Measurements from ENCODE around the gene FCHSD2.

Gene FCHSD2

DNA sequence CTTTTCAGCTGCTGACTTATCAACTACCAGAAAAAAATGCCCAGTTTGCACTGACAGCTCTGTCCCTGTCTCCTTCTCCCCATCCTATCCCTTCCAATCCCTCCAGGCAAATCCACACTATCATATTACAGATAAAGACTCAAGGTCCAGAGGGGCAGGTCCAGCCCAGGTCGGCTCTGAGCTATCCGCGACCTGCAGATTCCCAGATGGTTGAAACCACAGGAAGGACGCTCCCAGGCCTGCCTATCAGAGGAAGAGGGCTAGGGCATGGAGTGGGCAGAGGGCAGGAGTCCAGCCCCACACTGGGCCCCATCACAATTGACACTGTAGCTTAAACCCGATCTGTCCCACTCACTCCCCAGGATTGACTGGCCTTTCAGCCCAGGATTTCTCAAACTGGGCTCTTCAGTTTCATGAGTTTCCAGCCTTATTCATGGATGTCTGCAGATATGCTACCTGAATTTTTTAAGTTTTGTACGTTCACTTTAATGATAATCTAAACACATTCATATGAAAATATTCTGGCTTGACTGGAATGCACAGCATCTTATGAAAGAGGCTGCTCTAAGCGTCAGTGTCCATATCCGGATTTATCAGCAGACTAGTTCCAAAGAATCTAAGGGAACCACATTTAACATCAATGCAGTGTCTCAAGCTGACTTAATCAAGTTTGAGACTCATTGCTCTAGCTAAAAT is 16.4 kb upstream of the FCHSD2 start:
- Histone ChIP-seq H3K4me2 (ENCODE audit: low read length) (peak overlapping the region; percentile 59), H3K4me3 (ENCODE audit: low read depth, low read length, poor library complexity, severe bottlenecking) (peak overlapping the region; percentile 30), H3K9ac (ENCODE audit: low read length) (peak overlapping the region; percentile 57), H3K27me3 (ENCODE audit: insufficient read depth, low read length) (no peaks in the 10 kb centered on the region), H3K79me2 (ENCODE audit: insufficient read depth, low read length) (no peaks in the 10 kb centered on the region), H3K4me1 (ENCODE audit: insufficient read depth, low read length, severe bottlenecking) (peaks cover 72% of the 10 kb centered on the region), H4K20me1 (ENCODE audit: insufficient read depth, low read length) (no peaks in the 10 kb centered on the region), H3F3A (ENCODE audit: insufficient read depth, low read length) (peaks cover 10% of the 10 kb centered on the region; the same call in 1 of the 2 replicates), H3K9me3 (ENCODE audit: low read length) (no peaks in the 10 kb centered on the region), H3K9me2 (ENCODE audit: low read depth, low read length) (no peaks in the 10 kb centered on the region), H3K27ac (ENCODE audit: low read depth, low read length, poor library complexity, severe bottlenecking) (peak overlapping the region; percentile 100), H2AFZ (ENCODE audit: low read length) (no peak overlapping the region), H3K36me3 (ENCODE audit: insufficient read depth, low read length) (no peaks in the 10 kb centered on the region)
- TF ChIP-seq EZH2 (IDR thresholded peaks at IDR 0.05; ENCODE audit: borderline replicate concordance, low read length), result no peak
- TF ChIP-seq, protein P1, sequence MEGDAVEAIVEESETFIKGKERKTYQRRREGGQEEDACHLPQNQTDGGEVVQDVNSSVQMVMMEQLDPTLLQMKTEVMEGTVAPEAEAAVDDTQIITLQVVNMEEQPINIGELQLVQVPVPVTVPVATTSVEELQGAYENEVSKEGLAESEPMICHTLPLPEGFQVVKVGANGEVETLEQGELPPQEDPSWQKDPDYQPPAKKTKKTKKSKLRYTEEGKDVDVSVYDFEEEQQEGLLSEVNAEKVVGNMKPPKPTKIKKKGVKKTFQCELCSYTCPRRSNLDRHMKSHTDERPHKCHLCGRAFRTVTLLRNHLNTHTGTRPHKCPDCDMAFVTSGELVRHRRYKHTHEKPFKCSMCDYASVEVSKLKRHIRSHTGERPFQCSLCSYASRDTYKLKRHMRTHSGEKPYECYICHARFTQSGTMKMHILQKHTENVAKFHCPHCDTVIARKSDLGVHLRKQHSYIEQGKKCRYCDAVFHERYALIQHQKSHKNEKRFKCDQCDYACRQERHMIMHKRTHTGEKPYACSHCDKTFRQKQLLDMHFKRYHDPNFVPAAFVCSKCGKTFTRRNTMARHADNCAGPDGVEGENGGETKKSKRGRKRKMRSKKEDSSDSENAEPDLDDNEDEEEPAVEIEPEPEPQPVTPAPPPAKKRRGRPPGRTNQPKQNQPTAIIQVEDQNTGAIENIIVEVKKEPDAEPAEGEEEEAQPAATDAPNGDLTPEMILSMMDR (IDR thresholded peaks at IDR 0.05; ENCODE audit: low read length), result no peak

- no peaks in the 10 kb centered on the region for H3K79me2 ChIP-seq (ENCODE audit: insufficient read depth, low read length)
- H3K27me3 ChIP-seq (ENCODE audit: insufficient read depth, low read length), result no peaks in the 10 kb centered on the region
- H3K9me3 ChIP-seq (ENCODE audit: low read length), result no peaks in the 10 kb centered on the region
- peak overlapping the region; percentile 30 for H3K4me3 ChIP-seq (ENCODE audit: low read depth, low read length, poor library complexity, severe bottlenecking)
- TF ChIP-seq, protein P1 (IDR thresholded peaks at IDR 0.05; ENCODE audit: low read length), result no peak
- no peak for TF ChIP-seq EZH2 (IDR thresholded peaks at IDR 0.05; ENCODE audit: borderline replicate concordance, low read length)
- no peaks in the 10 kb centered on the region for H3K36me3 ChIP-seq (ENCODE audit: insufficient read depth, low read length)
- peak overlapping the region; percentile 59 for H3K4me2 ChIP-seq (ENCODE audit: low read length)
- H3K9me2 ChIP-seq (ENCODE audit: low read depth, low read length), result no peaks in the 10 kb centered on the region
- H3K4me1 ChIP-seq (ENCODE audit: insufficient read depth, low read length, severe bottlenecking), result peaks cover 78% of the 10 kb centered on the region
- peaks cover 15% of the 10 kb centered on the region; the same call in 1 of the 2 replicates for H3F3A ChIP-seq (ENCODE audit: insufficient read depth, low read length)
- H3K9ac ChIP-seq (ENCODE audit: low read length), result peak overlapping the region; percentile 57
- no peak overlapping the region for H2AFZ ChIP-seq (ENCODE audit: low read length)
- peak overlapping the region; percentile 100 for H3K27ac ChIP-seq (ENCODE audit: low read depth, low read length, poor library complexity, severe bottlenecking)
- no peaks in the 10 kb centered on the region for H4K20me1 ChIP-seq (ENCODE audit: insufficient read depth, low read length)
Measured at GRCh38 chr11:73157101-73158010, 15.2 kb upstream of the FCHSD2 start.

GRCh38 chr11:73156686-73157085 is 14.6 kb upstream of the FCHSD2 start:
- H3K4me1 ChIP-seq (ENCODE audit: insufficient read depth, low read length, severe bottlenecking), result peaks cover 81% of the 10 kb centered on the region
- no peaks in the 10 kb centered on the region for H4K20me1 ChIP-seq (ENCODE audit: insufficient read depth, low read length)
- H3F3A ChIP-seq (ENCODE audit: insufficient read depth, low read length), result peaks cover 15% of the 10 kb centered on the region; the same call in 1 of the 2 replicates
- H3K4me2 ChIP-seq (ENCODE audit: low read length), result peak overlapping the region; percentile 59; the same call in 1 of the 2 replicates
- no peak for TF ChIP-seq EZH2 (IDR thresholded peaks at IDR 0.05; ENCODE audit: borderline replicate concordance, low read length)
- TF ChIP-seq, protein P1 (IDR thresholded peaks at IDR 0.05; ENCODE audit: low read length), result no peak
- no peaks in the 10 kb centered on the region for H3K79me2 ChIP-seq (ENCODE audit: insufficient read depth, low read length)
- H3K27me3 ChIP-seq (ENCODE audit: insufficient read depth, low read length), result no peaks in the 10 kb centered on the region
- H3K4me3 ChIP-seq (ENCODE audit: low read depth, low read length, poor library complexity, severe bottlenecking), result no peak overlapping the region
- H3K9ac ChIP-seq (ENCODE audit: low read length), result peak overlapping the region; percentile 57; the same call in 1 of the 2 replicates
- H3K36me3 ChIP-seq (ENCODE audit: insufficient read depth, low read length), result no peaks in the 10 kb centered on the region
- no peaks in the 10 kb centered on the region for H3K9me2 ChIP-seq (ENCODE audit: low read depth, low read length)
- H3K9me3 ChIP-seq (ENCODE audit: low read length), result no peaks in the 10 kb centered on the region
- no peak overlapping the region for H2AFZ ChIP-seq (ENCODE audit: low read length)
- H3K27ac ChIP-seq (ENCODE audit: low read depth, low read length, poor library complexity, severe bottlenecking), result peak overlapping the region; percentile 100

Measured in OCI-LY1 (cell line).